Measurements from ENCODE around the gene PDZD7.
A peak's percentile ranks its signal among the peaks of the same experiment; 100 is the strongest.

The PDZD7 gene

GRCh38 chr10:101062232-101063049, 31.5 kb upstream of the PDZD7 start:
- peak overlapping the region; percentile 84; the same call in 1 of the 2 replicates for H3K4me3 ChIP-seq (ENCODE audit: low read depth, low read length)
- peak; percentile 79 for DNase-seq (ENCODE audit: low read depth)
- peak; percentile 67 for TF ChIP-seq CTCF (IDR thresholded peaks at IDR 0.05; ENCODE audit: insufficient read depth, low read depth, low read length, missing control alignments)

GRCh38 chr10:101061624-101062231, 30.8 kb upstream of the PDZD7 start, which contains the start of gene KAZALD1:
Gene KAZALD1 (plus strand): TSS chr10:101061989. CDS start chr10:101062593, 604 bp downstream.
- peak within 1 kb of the TSS; percentile 84 for H3K4me3 ChIP-seq (ENCODE audit: low read depth, low read length)
- TF ChIP-seq CTCF (IDR thresholded peaks at IDR 0.05; ENCODE audit: insufficient read depth, low read depth, low read length, missing control alignments): no peak
- no peak for DNase-seq (ENCODE audit: low read depth)

- TF ChIP-seq CTCF (IDR thresholded peaks at IDR 0.05; ENCODE audit: insufficient read depth, low read depth, low read length, missing control alignments): no peak
- peak; percentile 97 for DNase-seq (ENCODE audit: low read depth)
- peak overlapping the region; percentile 84 for H3K4me3 ChIP-seq (ENCODE audit: low read depth, low read length)
Observed at GRCh38 chr10:101060951-101061623, 30.2 kb upstream of the PDZD7 start.

- peak; percentile 88 for TF ChIP-seq CTCF (IDR thresholded peaks at IDR 0.05; ENCODE audit: insufficient read depth, low read depth, low read length, missing control alignments)
- peak; percentile 93 for DNase-seq (ENCODE audit: low read depth)
- H3K4me3 ChIP-seq (ENCODE audit: low read depth, low read length): peak overlapping the region; percentile 84
Observed at GRCh38 chr10:101060036-101060950, 29.4 kb upstream of the PDZD7 start.

- no peak for DNase-seq (ENCODE audit: low read depth)
- TF ChIP-seq CTCF (IDR thresholded peaks at IDR 0.05; ENCODE audit: insufficient read depth, low read depth, low read length, missing control alignments): no peak
- H3K4me3 ChIP-seq (ENCODE audit: low read depth, low read length): no peak overlapping the region
Observed at GRCh38 chr10:101056365-101057151, 25.6 kb upstream of the PDZD7 start.

All from GM12865 (cell line).